ENCODE data around the gene MRPS34.

MRPS34 gene

DNA sequence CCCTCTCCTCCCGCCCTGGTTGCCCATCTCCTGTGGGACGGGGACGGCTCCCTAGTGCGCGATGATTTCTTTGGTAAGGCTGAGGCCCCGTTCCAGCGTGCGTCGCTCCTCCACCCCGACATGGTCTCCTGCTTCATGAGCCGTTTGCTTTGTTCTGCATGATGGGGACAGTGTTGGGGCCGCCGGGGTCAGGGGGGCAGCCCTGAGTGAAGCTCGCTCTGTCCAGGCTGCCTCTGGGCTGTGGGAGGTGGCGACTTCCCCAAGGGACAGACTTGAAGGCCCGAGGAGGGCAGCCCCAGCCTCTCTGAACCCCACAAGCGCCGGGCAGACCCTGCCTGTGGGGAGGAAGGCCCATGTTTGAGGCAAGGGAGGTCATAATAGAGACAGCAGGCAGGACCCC, 14.0 kb downstream of the MRPS34 start:
- Histone ChIP-seq H3K4me3 (ENCODE audit: control insufficient read depth in 1 of 7, extremely low read depth in 1 of 7, insufficient read depth in 4 of 7, low read depth in 2 of 7, low read length in 6 of 7) (no peak overlapping the region), H3K4me1 (ENCODE audit: control extremely low read depth in 1 of 4, control insufficient read depth in 4 of 4, insufficient read depth in 4 of 4, low read length in 3 of 4) (no peaks in the 10 kb centered on the region), H3K27me3 (replicated peaks in 2 of 5; ENCODE audit: control insufficient read depth in 4 of 5, insufficient read depth in 5 of 5, low read length in 4 of 5) (no peaks in the 10 kb centered on the region), H3K27ac (ENCODE audit: insufficient read depth in 1 of 2, low read depth in 1 of 2, low read length in 2 of 2, poor library complexity in 1 of 2, severe bottlenecking in 2 of 2) (no peak overlapping the region), H3K9me3 (ENCODE audit: control extremely low read depth in 1 of 5, control insufficient read depth in 4 of 5, insufficient read depth in 2 of 5, low read depth in 1 of 5, low read length in 4 of 5) (no peaks in the 10 kb centered on the region), H3K36me3 (ENCODE audit: control insufficient read depth in 4 of 4, insufficient read depth in 4 of 4, low read length in 3 of 4) (peaks cover 0 to 76% (median 53%) of the 10 kb centered on the region in 4 experiments)
- ChIA-PET POLR2A (interaction anchor here (0.6 kb wide), 1 partner anchor 41 kb away, joined by 5 read pairs; no protein-coding TSS in a partner anchor), CTCF (interaction anchor here (0.6 kb wide), 1 partner anchor 41 kb away, joined by 3 read pairs; no protein-coding TSS in a partner anchor)
- no peak for DNase-seq
- WGBS (ENCODE audit: insufficient coverage): 96% methylated on average over 10 of the region's 18 CpGs

- H3K36me3 ChIP-seq (ENCODE audit: control insufficient read depth in 4 of 4, insufficient read depth in 4 of 4, low read length in 3 of 4): peaks cover 2 to 72% (median 48%) of the 10 kb centered on the region in 4 experiments
- H3K27ac ChIP-seq (ENCODE audit: insufficient read depth in 1 of 2, low read depth in 1 of 2, low read length in 2 of 2, poor library complexity in 1 of 2, severe bottlenecking in 2 of 2): no peak overlapping the region
- WGBS (ENCODE audit: insufficient coverage): 98% methylated on average over 33 of the region's 37 CpGs
- no peaks in the 10 kb centered on the region for H3K27me3 ChIP-seq (replicated peaks in 2 of 5; ENCODE audit: control insufficient read depth in 4 of 5, insufficient read depth in 5 of 5, low read length in 4 of 5)
- no peaks in the 10 kb centered on the region for H3K9me3 ChIP-seq (ENCODE audit: control extremely low read depth in 1 of 5, control insufficient read depth in 4 of 5, insufficient read depth in 2 of 5, low read depth in 1 of 5, low read length in 4 of 5)
- DNase-seq: no peak
- ChIA-PET CTCF (no interaction called here), POLR2A (no interaction called here)
- no peak overlapping the region for H3K4me3 ChIP-seq (ENCODE audit: control insufficient read depth in 1 of 7, extremely low read depth in 1 of 7, insufficient read depth in 4 of 7, low read depth in 2 of 7, low read length in 6 of 7)
- H3K4me1 ChIP-seq (ENCODE audit: control extremely low read depth in 1 of 4, control insufficient read depth in 4 of 4, insufficient read depth in 4 of 4, low read length in 3 of 4): no peaks in the 10 kb centered on the region
These were observed 15.0 kb downstream of the MRPS34 start for GRCh38 chr16:1757714-1758461.

GRCh38 chr16:1754204-1754603, 18.7 kb downstream of the MRPS34 start:
- H3K27me3 ChIP-seq (replicated peaks in 2 of 5; ENCODE audit: control insufficient read depth in 4 of 5, insufficient read depth in 5 of 5, low read length in 4 of 5): no peaks in the 10 kb centered on the region
- 98% methylated on average over 10 of the region's 12 CpGs for WGBS (ENCODE audit: insufficient coverage)
- peaks cover 6 to 66% (median 44%) of the 10 kb centered on the region in 4 experiments for H3K36me3 ChIP-seq (ENCODE audit: control insufficient read depth in 4 of 4, insufficient read depth in 4 of 4, low read length in 3 of 4)
- H3K9me3 ChIP-seq (ENCODE audit: control extremely low read depth in 1 of 5, control insufficient read depth in 4 of 5, insufficient read depth in 2 of 5, low read depth in 1 of 5, low read length in 4 of 5): no peaks in the 10 kb centered on the region
- no peaks in the 10 kb centered on the region for H3K4me1 ChIP-seq (ENCODE audit: control extremely low read depth in 1 of 4, control insufficient read depth in 4 of 4, insufficient read depth in 4 of 4, low read length in 3 of 4)
- no peak overlapping the region for H3K4me3 ChIP-seq (ENCODE audit: control insufficient read depth in 1 of 7, extremely low read depth in 1 of 7, insufficient read depth in 4 of 7, low read depth in 2 of 7, low read length in 6 of 7)
- no peak overlapping the region for H3K27ac ChIP-seq (ENCODE audit: insufficient read depth in 1 of 2, low read depth in 1 of 2, low read length in 2 of 2, poor library complexity in 1 of 2, severe bottlenecking in 2 of 2)
- ChIA-PET CTCF (no interaction called here), POLR2A (no interaction called here)
- DNase-seq: no peak

GRCh38 chr16:1752853-1753252, 20.1 kb downstream of the MRPS34 start:
- no peak overlapping the region for H3K4me3 ChIP-seq (ENCODE audit: control insufficient read depth in 1 of 7, extremely low read depth in 1 of 7, insufficient read depth in 4 of 7, low read depth in 2 of 7, low read length in 6 of 7)
- H3K4me1 ChIP-seq (ENCODE audit: control extremely low read depth in 1 of 4, control insufficient read depth in 4 of 4, insufficient read depth in 4 of 4, low read length in 3 of 4): no peaks in the 10 kb centered on the region
- peaks cover 6 to 71% (median 44%) of the 10 kb centered on the region in 4 experiments for H3K36me3 ChIP-seq (ENCODE audit: control insufficient read depth in 4 of 4, insufficient read depth in 4 of 4, low read length in 3 of 4)
- ChIA-PET CTCF (no interaction called here), POLR2A (no interaction called here)
- no peak for DNase-seq
- H3K27me3 ChIP-seq (replicated peaks in 2 of 5; ENCODE audit: control insufficient read depth in 4 of 5, insufficient read depth in 5 of 5, low read length in 4 of 5): no peaks in the 10 kb centered on the region
- no peaks in the 10 kb centered on the region for H3K9me3 ChIP-seq (ENCODE audit: control extremely low read depth in 1 of 5, control insufficient read depth in 4 of 5, insufficient read depth in 2 of 5, low read depth in 1 of 5, low read length in 4 of 5)
- 96% methylated on average over 13 of the region's 14 CpGs for WGBS (ENCODE audit: insufficient coverage)
- no peak overlapping the region for H3K27ac ChIP-seq (ENCODE audit: insufficient read depth in 1 of 2, low read depth in 1 of 2, low read length in 2 of 2, poor library complexity in 1 of 2, severe bottlenecking in 2 of 2)

DNA sequence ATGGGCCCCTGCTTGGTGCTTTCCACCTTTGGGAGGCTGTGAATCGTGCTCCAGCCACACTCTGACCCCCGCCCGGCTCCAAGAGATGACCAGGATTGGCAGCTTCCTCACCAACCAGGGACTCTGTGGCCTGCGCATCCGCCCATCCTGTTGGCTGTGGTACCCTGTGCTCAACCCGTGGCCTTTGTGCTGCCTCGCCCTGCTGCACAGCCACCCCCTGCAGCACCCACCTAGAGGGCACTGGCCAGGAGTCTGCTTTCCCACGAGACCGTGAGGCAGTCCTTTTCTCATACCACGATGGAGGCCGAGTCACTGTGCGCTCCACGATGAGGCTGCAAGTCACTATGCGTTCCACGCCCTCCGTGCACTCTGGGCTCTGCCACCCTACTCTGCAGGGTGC, 21.0 kb downstream of the MRPS34 start:
- DNase-seq: no peak
- H3K9me3 ChIP-seq (ENCODE audit: control extremely low read depth in 1 of 5, control insufficient read depth in 4 of 5, insufficient read depth in 2 of 5, low read depth in 1 of 5, low read length in 4 of 5): no peaks in the 10 kb centered on the region
- POLR2A ChIA-PET: no interaction called here
- H3K4me1 ChIP-seq (ENCODE audit: control extremely low read depth in 1 of 4, control insufficient read depth in 4 of 4, insufficient read depth in 4 of 4, low read length in 3 of 4): no peaks in the 10 kb centered on the region
- 94% methylated on average over 16 of the region's 16 CpGs for WGBS (ENCODE audit: insufficient coverage)
- H3K27me3 ChIP-seq (replicated peaks in 2 of 5; ENCODE audit: control insufficient read depth in 4 of 5, insufficient read depth in 5 of 5, low read length in 4 of 5): no peaks in the 10 kb centered on the region
- H3K27ac ChIP-seq (ENCODE audit: insufficient read depth in 1 of 2, low read depth in 1 of 2, low read length in 2 of 2, poor library complexity in 1 of 2, severe bottlenecking in 2 of 2): no peak overlapping the region
- H3K36me3 ChIP-seq (ENCODE audit: control insufficient read depth in 4 of 4, insufficient read depth in 4 of 4, low read length in 3 of 4): peaks cover 6 to 73% (median 47%) of the 10 kb centered on the region in 4 experiments
- CTCF ChIA-PET: no interaction called here
- no peak overlapping the region for H3K4me3 ChIP-seq (ENCODE audit: control insufficient read depth in 1 of 7, extremely low read depth in 1 of 7, insufficient read depth in 4 of 7, low read depth in 2 of 7, low read length in 6 of 7)

DNA sequence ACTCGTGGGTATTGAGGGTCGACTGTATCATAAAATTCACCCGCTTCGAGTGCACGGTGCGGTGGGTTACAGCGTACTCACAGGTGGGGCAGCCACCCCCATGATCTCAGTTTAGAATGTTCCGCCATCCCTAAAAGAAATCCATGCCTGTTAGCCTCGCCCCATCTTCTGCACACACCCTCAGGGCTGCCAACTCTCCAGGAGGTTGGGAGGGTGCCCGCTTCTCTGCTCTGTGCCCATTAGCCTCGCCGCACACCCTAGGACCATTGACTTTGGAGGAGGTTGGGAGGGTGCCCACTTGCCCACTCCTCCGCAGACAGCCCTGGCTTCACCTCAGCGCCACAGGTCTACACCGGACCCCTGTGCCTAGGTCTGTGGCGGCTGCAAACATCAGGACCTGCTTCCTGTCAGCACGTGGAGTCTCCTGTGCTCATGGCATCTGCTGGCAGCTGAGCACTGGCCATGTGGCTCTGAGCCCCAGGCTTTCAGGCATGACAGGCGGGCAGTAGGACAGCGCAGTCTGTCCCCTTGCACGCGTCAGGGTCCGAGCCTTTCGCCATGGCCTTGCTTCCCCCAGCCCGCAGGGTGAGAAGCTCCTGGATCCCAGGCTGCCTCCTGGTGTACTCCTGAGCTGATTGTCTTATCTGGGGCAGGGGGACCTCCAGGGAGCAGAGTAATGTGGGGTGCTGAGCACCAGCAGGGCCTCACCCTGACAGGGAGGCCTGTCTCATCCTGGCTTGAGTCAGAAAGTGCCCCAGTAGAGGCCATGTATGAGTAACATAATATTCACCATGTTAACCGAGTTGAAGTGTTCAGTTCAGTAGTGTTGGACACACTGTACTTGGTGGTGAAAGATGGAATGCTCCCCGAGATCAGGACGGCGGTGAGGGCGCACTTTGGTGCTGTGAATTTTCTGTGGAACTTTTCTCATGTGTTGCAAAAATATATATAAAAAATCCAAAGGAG, 23.5 kb downstream of the MRPS34 start:
- CTCF ChIA-PET: no interaction called here

GRCh38 chr16:1747934-1748333, 25.0 kb downstream of the MRPS34 start:
- Histone ChIP-seq H3K27me3 (replicated peaks in 2 of 5; ENCODE audit: control insufficient read depth in 4 of 5, insufficient read depth in 5 of 5, low read length in 4 of 5) (no peaks in the 10 kb centered on the region), H3K27ac (ENCODE audit: insufficient read depth in 1 of 2, low read depth in 1 of 2, low read length in 2 of 2, poor library complexity in 1 of 2, severe bottlenecking in 2 of 2) (no peak overlapping the region), H3K36me3 (ENCODE audit: control insufficient read depth in 4 of 4, insufficient read depth in 4 of 4, low read length in 3 of 4) (peaks cover 5 to 88% (median 56%) of the 10 kb centered on the region in 4 experiments), H3K9me3 (ENCODE audit: control extremely low read depth in 1 of 5, control insufficient read depth in 4 of 5, insufficient read depth in 2 of 5, low read depth in 1 of 5, low read length in 4 of 5) (no peaks in the 10 kb centered on the region), H3K4me1 (ENCODE audit: control extremely low read depth in 1 of 4, control insufficient read depth in 4 of 4, insufficient read depth in 4 of 4, low read length in 3 of 4) (no peaks in the 10 kb centered on the region), H3K4me3 (ENCODE audit: control insufficient read depth in 1 of 7, extremely low read depth in 1 of 7, insufficient read depth in 4 of 7, low read depth in 2 of 7, low read length in 6 of 7) (no peak overlapping the region)
- whole genome bisulfite sequencing (ENCODE audit: insufficient coverage): 97% methylated on average over 9 of the region's 11 CpGs
- ChIA-PET CTCF (no interaction called here), POLR2A (no interaction called here)
- no peak for DNase-seq

More for the DNA sequence above, 23.5 kb downstream of the MRPS34 start:
- no peak overlapping the region for H3K27ac ChIP-seq (ENCODE audit: insufficient read depth in 1 of 2, low read depth in 1 of 2, low read length in 2 of 2, poor library complexity in 1 of 2, severe bottlenecking in 2 of 2)
- no peak for DNase-seq
- peaks cover 6 to 82% (median 48%) of the 10 kb centered on the region in 4 experiments for H3K36me3 ChIP-seq (ENCODE audit: control insufficient read depth in 4 of 4, insufficient read depth in 4 of 4, low read length in 3 of 4)
- WGBS (ENCODE audit: insufficient coverage): 93% methylated on average over 24 of the region's 29 CpGs
- H3K9me3 ChIP-seq (ENCODE audit: control extremely low read depth in 1 of 5, control insufficient read depth in 4 of 5, insufficient read depth in 2 of 5, low read depth in 1 of 5, low read length in 4 of 5): no peaks in the 10 kb centered on the region
- H3K4me1 ChIP-seq (ENCODE audit: control extremely low read depth in 1 of 4, control insufficient read depth in 4 of 4, insufficient read depth in 4 of 4, low read length in 3 of 4): no peaks in the 10 kb centered on the region
- no peaks in the 10 kb centered on the region for H3K27me3 ChIP-seq (replicated peaks in 2 of 5; ENCODE audit: control insufficient read depth in 4 of 5, insufficient read depth in 5 of 5, low read length in 4 of 5)
- POLR2A ChIA-PET: interaction anchor here (0.6 kb wide), 1 partner anchor 441 kb away, joined by 5 read pairs; no protein-coding TSS in a partner anchor
- no peak overlapping the region for H3K4me3 ChIP-seq (ENCODE audit: control insufficient read depth in 1 of 7, extremely low read depth in 1 of 7, insufficient read depth in 4 of 7, low read depth in 2 of 7, low read length in 6 of 7)
